Stimulated activated CD8-positive, alpha-beta memory T cell treated with anti-CD3 and anti-CD28 coated beads, Interleukin-7, amount 100 ng/mL, for 48 hours (primary cell): ENCODE results near the gene HS6ST1.

ENCODE experiments used
- DNase-seq, 2 donors: peaks; one replicate each; pipeline ENCODE4 v3.0.0-alpha.2; 2020; ENCODE audit warnings: low read depth in 1 of 2; ENCODE audit errors: extremely low read depth in 1 of 2

The HS6ST1 gene

DNA sequence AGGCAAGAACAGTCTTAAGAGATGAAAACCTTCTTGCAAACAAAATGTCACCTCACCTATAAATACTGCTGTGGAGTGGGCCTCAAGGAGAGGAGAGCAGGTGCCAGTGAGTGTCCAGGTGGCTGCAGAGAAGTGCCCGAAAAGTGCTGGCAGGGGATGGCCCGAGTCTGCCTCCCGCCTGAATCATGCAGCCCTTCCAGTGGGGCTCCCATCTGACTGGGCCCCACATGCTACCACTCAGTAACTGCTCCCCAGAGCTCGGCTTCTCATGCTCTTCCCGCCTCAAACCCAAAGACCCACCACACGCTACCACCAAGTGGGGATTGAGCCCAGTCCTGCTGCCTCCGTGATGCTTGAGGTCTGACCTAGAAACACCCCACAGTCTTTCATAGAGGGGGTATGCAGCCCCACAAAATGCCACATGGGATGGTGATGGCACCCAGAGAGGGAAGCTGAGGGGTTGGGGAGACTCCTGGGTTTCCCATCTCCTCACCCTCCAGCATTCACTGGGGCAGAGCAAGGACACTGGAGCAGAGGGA, 7.4 kb downstream of the HS6ST1 start:
- no peak for DNase-seq

DNA sequence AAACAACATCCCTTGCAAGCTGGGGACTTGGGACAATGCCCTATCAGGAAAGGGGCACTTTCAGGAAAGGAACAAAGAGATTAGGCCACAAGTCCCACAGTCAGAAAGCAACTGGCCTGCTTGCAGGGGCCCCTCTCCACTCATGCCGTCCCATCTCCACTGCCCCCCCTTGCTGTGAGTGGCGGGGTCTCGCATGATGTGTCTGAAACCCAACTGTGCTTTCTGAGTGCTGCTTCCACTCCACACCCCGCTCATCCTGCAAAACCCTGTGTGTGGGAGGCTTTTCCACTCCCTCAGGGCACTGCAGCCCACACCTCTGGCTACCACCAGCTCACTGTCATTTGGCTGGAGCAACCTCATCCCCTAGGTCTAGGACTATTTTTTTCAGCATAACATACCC, 7.9 kb downstream of the HS6ST1 start:
- no peak for DNase-seq

DNA sequence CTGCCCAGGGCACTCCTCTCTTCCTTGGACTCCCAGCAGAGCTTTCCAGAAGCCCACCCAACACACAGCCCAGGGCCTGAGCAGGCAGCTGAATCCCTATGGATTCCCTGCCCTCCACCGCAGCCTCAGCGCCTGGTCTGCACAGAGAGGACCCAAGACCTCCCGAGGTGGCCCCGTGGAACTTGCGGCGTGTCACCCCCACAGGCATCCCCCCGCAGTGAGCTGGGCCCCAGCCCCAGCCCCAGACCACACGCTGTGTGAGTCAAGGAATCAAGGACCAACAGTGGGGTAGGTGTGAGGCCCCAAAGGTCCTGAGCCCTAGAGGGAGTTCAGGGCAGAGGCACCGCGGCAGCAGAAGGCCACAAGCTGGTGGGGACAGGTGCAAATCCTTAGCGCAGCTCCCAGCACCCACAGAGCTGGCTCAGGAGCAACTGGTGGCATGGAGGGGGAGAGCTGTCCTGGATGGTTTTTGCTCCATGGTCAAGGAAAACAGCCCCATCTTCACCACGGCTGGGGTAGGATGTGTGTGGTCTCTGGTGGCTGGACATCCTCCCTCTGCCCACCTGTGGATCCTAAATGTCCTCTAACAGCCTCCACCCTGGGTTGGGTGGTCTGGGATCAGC, 8.5 kb downstream of the HS6ST1 start:
- DNase-seq, result no peak

DNA sequence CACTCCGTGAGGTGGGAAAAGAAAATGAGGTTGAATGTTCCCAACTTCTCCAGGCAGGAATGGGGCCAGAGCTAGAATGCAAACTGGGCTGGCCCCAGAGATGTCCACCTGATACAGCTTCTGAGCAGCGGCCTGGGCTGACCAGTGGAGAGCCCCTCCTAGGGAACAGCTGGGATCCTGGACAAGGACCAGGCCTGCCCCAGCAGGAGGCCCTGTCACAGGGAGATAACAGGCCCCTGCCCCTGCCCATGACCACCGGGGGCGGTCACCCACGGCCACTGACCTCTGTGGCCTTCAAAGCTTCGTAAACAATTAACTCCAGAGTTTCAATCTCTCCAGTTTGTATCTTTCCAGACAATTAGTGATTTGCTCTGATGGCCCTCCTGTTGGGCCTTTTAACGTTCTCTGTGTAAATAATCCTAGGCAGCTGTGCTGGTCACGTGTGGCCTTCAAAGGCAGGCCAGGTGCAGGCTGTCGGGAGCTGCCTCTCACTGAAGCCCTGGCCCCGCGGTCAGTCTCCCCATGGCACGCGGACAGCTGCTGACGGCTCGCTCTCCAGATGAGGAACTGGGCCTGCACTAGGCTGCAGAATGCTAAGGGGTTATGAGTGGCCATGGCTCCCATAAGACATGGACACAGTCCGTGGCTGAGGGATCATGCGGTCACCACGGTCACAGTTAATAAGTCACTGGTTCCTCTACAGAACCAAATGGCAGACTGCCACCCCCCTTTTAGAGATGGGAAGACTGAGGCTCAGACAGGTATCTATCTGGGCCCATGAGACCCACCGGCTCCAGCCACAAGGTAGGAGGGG, 9.2 kb downstream of the HS6ST1 start:
- DNase-seq, result no peak

DNA sequence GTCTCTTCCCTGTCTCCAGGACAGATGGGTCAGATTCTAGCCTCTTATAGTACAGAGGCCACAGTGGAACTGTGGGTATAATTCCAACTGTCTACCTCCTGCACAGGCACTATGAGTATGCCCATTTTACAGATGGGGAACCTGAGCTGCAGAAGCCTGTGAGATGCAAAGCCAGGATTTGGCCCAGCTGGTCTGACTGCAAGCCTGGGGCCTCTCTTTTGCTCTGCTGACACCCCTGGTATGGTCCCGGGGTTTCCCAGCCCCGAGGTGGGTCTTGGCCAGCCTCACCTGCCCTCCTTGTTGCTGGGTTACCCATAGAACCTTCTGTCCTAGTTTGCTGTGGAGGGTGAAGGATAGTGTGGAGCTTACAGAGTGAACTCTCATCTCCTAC, 9.8 kb downstream of the HS6ST1 start:
- no peak for DNase-seq

DNA sequence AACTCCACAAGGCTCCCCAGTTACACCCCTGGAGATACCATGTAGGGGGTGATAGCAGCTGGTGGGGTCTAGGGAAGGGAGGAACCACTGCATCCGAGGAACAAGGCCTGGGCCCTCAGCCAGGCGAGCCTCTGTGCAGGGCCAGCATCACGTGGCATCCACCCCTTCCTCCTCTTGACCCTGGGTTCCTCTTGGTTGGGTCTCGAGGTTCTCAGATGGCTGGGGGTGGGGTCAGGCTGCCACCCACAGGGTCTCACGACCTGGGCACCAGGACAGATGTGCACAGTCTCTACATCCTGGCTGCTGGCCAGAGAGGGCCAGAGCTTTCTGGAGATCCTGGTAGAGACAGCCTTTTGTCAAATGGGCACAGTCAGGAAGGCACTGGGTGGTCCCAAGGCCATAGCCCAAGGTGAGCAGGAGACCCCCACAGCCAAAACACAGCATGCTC, 10.4 kb downstream of the HS6ST1 start:
- no peak for DNase-seq

DNA sequence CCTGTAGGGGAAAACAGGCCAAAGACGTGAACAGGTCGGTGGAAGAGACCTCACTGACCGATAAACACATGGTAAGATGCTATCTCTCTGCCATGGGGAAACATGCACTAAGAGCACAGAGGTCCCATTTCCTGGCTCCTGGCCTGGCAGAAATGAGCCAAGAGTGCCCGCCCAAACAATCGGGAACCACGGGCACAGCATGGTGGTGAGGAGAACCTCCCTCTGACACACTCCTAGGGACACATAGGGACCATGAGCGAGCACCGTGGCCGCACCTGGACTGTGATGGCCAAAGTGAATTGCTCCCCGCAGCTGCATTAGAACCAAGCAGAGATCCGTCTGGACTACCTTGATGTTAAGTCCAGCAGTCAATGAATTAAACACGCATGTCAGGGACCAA, 11.1 kb downstream of the HS6ST1 start:
- no peak for DNase-seq

DNA sequence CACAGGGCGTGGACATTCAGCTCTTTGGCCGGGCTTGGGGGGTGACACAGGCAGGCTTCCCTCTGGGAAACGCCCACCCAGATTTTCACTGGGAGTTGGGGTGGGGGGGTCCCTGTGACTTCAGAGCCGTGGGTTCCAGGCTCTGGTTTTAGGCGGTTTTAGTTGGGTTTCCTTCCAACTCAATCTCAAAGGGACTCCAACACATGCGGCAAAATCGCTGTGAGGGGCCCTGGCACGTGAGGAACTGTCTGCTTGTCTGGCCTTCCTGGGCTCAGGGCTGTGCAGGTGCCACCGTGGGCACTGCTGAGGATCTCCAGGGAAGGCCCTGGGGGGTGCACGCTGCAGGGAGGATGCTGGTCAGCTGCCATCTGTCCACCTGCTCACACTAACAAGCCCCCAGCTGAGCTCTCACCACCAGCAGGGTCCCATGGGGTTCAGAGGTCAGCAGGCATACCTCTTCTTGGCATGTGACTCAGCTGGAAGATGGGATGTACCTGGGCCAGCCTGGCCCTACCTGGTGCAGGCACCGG, 11.7 kb downstream of the HS6ST1 start:
- DNase-seq, result no peak

DNA sequence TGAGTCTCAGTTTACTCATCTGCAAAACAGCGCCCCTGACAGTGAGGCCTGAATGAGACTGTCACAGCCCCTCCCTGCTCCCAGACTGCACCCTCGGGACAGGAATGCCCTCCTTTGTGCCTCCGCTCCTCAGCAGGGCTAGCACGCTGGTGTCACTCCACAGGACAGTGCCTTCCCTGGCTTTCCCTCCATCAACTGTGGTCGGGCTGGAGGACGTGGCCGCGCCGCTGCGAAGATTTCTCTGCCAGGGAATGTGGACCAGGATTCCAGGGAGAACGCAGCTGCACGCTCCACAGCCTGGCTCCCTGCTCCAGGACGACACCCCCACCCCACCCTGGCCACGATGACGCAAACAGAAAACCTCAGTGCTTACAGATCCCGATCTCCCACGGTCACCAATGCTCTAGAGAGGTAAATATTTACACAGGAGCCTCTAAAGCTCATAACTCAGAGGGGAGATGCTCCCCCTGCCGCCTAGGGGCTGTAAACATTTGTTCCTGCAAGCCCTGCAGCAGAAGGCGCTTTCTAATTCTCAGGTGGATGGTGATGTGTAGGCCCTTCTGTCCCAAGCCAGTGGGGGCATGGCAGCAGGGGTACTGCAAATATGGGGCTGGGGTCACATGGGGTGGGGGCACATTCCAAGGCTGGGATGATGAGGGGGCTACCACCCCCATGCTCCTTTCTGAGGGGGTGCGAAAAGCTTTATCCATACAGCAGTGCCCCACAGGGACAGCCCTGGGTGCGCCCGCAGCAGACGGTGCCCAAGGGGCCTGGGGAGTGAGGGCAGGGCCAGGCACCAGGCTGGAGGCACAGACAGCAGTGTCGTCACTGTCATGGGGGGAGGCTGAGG, 12.4 kb downstream of the HS6ST1 start:
- DNase-seq, result no peak

DNA sequence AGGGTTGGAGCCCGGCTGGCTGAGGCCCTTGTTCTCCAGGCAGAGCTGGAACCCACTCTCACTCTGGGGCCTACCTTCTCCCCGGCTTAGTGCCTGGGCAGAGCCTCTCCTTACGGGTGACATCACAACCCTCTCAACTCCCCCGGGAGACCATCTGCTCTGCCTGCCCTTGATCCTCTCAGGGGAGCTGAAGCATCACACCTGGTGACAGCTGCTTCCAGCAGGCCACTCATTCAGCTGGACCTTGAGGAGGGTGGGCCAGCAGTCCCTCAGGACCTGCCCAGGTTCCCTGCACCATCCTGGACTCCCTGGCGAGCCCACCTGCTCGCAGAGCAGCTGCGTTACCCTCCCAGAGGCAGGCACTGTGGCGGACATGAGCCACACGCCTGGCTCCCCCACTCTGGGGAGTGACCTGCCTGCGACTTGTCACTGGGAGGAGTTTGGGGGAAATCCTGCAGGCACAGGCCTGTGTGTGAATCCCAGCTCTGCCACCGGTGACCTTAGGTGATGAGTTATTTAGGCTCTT, 13.1 kb downstream of the HS6ST1 start:
- DNase-seq, result no peak

DNA sequence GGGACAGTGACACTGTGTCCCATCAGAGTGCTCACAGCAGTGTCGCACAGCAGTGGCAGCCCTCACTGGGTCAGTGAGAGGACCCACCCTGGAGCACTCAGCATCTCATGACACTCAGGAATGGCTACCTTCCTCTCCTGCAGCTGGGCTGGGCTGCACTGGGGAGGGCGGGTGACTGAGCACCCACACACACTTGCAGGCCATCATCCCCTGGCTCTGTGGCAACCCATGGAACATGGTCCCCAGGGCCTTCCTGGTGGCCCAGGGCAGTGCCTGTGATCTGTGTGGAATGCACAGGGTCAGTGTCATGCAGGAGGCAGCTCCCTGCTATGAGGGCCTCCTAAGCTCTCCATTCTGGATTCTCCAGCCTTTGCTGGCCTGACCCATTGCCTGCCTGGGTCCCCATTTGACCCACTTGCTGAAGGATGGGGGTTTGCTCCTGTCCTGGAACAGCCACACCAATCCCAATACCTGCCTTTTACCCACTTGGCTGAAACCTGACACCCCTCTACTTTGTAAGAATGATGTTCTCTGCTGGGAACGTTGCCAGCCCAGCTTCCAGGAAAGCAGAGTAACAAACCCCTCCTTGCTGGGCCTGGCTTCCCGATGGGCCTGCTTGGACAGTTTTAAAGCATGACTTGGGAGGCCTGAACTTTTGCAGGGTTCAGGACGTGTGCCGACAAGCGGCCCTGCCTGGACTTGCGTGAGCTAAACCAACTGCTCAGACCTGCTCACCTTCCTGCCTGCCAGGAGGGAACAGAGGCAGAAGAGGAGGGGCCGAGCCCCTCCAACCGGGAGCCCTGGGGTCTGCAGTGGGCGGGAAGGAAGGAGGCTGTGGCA, 13.7 kb downstream of the HS6ST1 start:
- no peak for DNase-seq

DNA sequence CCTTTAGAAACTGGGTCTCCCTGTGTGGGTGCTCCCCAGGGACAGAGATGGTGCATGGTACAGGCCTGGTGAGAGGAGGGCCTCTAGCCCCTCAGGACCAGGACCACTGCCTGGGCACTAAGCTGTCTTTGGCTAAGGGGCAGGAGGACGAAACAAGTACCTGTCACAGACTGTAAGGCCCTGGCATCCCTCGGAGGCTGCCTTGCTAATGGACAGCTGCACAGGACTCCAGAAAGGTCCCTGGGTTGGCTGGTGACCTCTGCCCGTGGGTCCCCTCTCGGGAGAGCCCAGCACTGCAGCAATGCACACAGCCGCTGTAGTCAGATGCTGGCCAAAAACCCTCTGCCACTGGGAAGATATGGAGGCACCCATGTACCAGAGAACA, 14.3 kb downstream of the HS6ST1 start:
- DNase-seq, result no peak

DNA sequence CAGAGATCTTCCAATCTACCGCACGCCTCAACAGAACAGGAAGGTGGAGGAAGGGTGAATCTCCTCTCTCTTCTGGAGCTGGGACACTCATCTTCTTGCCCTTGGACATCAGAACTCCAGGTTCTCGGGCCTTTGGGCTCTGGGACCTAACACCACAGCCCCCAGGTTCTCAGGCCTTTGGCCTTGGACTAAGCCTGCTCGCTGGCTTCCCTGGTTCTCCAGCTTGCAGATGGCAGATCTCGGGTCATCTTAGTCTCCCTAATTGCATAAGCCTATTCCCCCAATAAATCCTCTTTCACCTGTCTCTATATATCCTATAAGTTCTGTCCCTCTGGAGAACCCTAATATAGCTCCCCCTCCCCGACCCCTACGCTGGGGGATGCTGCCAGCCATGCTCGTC, 14.8 kb downstream of the HS6ST1 start:
- DNase-seq, result no peak

DNA sequence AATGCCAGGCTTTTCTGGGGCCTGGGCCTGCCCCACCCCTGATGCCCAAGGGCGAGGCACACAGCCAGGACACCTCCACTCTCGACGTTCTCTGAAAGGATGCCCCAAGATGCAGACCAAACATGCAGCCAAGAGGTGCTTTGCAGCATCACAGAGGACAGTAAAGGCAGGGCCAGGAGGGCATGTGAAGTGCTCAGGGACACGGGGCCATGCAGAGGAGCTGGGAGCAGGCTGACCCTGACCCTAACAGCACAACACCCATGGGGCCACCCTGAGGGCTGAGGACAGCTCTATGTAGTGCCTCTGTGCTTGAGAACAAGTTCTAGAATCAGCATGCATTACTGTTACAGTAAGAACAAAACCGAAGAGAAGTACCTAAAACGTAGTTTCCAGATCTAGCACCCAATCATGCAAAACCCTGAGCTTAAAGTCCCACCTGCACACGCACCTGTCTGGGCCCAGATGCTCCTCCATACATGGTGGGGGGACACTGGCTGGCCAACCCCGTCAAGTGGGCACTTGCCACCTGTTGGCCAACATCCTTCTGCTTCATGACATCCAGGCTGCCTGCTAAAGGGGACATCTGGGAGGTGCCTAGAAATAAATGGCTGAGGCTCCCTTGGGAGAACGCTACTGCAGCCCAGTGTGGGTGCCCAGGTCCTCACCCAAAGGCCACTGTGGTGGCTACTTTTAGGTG, 15.4 kb downstream of the HS6ST1 start:
- DNase-seq, result no peak

DNA sequence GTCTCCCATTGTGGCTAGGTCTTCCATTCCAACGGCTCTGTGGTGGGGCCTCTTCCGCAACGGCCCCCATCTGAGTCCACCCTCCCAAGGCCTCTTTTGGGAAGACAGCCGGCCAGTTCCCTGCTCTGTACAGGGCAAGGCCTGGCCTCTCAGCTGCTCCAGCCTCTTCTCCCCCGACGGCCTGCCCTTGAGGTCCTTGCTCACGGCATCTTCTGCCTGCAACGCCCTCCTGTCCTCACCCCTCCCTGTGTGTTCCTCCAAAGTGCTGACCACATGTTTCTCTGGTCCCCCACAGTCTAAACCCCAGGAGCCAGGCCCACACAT, 16.0 kb downstream of the HS6ST1 start:
- no peak for DNase-seq

DNA sequence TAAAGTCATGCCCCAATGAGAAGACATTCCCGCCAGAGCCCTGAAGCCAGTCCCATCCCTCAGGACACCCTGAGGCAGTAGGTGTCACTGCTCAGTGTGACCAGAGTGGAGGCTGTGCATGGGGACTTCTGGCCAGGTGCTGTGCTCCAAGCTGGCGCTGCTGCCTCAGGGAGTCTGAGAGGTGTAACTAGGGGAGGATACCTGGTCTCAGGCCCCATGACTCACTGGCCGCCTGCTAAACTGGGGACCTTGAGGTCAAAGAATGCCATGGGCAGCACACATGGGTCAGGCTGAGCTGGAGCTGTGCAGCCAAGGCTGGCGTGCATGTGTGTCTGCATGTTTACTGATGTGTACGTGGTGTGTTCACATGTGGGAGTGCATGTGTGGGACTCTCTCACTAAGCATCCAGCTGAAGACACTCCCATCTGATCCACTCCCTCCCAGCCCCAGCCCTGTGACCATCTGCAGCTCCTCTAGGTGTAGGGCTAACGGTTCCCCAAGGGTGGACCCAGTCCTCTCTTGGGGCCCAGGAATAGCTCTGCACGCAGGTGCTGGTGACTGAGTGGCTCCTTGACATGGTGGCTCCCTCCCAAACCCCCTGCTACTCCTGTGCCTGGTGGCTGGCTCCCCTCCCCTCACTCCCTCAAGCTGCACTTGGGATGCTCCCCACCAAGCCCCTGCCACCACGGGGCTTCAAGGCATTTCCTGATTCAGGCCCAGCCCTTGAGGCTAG, 16.5 kb downstream of the HS6ST1 start:
- no peak for DNase-seq

DNA sequence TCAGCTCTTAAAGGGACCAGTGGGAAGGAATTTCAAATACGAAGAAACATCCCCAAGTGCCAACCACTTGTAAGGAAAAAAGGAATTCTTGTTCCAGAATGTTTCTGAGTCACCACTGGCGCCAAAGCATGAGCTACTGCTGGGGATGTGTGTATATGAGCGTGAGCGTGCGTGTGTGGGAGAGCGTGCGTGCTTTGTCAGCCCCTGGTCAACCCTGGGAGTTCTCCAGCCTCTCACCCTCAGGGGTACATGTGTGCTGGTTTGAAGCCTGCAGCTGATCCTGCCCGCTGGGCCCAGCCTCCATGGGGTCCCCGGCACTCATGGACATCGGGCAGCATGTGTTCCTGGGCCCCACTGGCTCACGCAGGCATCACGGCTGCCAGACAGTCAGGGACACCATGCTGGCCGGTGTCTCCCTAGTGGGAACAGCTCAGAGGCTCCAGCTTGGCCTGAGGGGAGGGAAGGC, 17.1 kb downstream of the HS6ST1 start:
- DNase-seq, result no peak

DNA sequence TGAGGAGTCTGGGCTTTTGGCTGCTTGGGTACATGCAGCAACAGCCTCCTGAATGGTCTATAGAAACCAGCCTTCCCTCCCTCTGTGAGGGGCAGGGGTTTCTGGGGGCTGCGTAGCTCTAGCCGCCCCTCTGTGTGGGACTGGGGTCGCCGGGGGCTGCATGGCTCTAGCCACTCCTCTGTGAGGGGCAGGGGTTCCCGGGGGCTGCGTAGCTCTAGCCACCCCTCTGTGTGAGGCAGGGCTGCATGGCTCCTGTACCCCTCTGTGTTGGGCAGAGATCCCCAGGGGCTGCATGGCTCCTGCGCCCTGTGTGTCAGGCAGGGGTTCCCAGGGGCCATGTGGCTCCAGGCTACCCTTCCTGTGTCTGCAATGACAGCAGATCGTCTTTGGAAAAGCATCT, 17.6 kb downstream of the HS6ST1 start:
- no peak for DNase-seq
